Bronchial epithelial cell (primary cell): Measurements from ENCODE around the gene SERGEF. TPM values are rescaled to one million over a fixed set of nuclear protein-coding genes. Genes with fewer than 3 reads are reported as not detected.

ENCODE experiments used
- DNase-seq: peaks from one replicate; pipeline ENCODE4 v3.0.0-alpha.2; 2010; ENCODE audit warnings: low read depth
- FAIRE-seq: peaks from 2 replicates; lab custom pipeline; 2011; peaks lifted over from hg19 to GRCh38; lab: Jason Lieb, UNC
- H3K27me3 ChIP-seq: 2 replicates; pipeline ENCODE4 v1.5.1; 2011; ENCODE audit warnings: low read length; ENCODE audit not compliant: control insufficient read depth, insufficient read depth
- H3K36me3 ChIP-seq: 2 replicates; pipeline ENCODE4 v1.5.1; 2011; ENCODE audit warnings: low read length; ENCODE audit not compliant: control insufficient read depth, insufficient read depth
- H3K4me3 ChIP-seq: 2 replicates; pipeline ENCODE4 v1.5.1; 2011; ENCODE audit warnings: mild to moderate bottlenecking, low read depth, low read length, control low read depth
- CTCF ChIP-seq: IDR thresholded peaks from 2 replicates; pipeline ENCODE4 v1.5.1; 2011; ENCODE audit warnings: mild to moderate bottlenecking, moderate library complexity, low read length, control low read depth, inconsistent platforms; ENCODE audit not compliant: insufficient read depth, severe bottlenecking
- total RNA-seq: library from RNA; depleted of rRNA; stranded (reverse); fragments of >200 nt; gene quantifications from 2 replicates; pipeline ENCODE4 v1.2.1, GENCODE V29; 2014

The SERGEF gene
- total RNA-seq, 1 donor from 2014 or later = 29.2 TPM

DNA sequence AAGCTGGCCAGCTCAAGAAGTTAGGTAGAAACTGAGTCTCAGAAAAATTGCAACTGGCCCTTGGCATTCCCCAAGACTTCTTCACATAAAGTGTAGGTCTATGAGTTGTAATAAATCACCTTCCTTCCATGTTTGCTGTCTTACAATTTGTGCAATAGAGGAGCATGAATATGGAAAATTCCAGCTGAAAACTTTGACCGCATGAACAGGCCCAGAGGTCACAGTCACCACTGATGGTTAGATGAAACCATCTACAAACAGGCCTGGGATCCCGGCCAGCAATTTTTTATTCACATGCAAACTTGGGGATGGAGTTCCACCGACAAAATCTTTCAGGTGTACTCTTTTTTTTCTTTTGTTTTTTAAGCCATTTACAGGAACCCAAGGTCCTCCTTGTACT lies 88.1 kb downstream of the SERGEF start:
- H3K4me3 ChIP-seq = no peak overlapping the region
- FAIRE-seq = no peak

GRCh38 chr11:17923217-17923616 lies 89.6 kb downstream of the SERGEF start:
- no peaks in the 10 kb centered on the region for H3K36me3 ChIP-seq
- TF ChIP-seq CTCF = no peak
- FAIRE-seq (no peak), DNase-seq (no peak)
- H3K4me3 ChIP-seq = no peak overlapping the region
- no peaks in the 10 kb centered on the region for H3K27me3 ChIP-seq

More for the DNA sequence above, 88.1 kb downstream of the SERGEF start:
- H3K27me3 ChIP-seq = no peaks in the 10 kb centered on the region
- no peaks in the 10 kb centered on the region for H3K36me3 ChIP-seq
- DNase-seq = no peak
- no peak for TF ChIP-seq CTCF

- no peak for TF ChIP-seq CTCF
- H3K4me3 ChIP-seq = no peak overlapping the region
- H3K36me3 ChIP-seq = no peaks in the 10 kb centered on the region
- FAIRE-seq = no peak
- DNase-seq = no peak
- H3K27me3 ChIP-seq = no peaks in the 10 kb centered on the region
These were observed 90.4 kb downstream of the SERGEF start for GRCh38 chr11:17922416-17922788.

DNA sequence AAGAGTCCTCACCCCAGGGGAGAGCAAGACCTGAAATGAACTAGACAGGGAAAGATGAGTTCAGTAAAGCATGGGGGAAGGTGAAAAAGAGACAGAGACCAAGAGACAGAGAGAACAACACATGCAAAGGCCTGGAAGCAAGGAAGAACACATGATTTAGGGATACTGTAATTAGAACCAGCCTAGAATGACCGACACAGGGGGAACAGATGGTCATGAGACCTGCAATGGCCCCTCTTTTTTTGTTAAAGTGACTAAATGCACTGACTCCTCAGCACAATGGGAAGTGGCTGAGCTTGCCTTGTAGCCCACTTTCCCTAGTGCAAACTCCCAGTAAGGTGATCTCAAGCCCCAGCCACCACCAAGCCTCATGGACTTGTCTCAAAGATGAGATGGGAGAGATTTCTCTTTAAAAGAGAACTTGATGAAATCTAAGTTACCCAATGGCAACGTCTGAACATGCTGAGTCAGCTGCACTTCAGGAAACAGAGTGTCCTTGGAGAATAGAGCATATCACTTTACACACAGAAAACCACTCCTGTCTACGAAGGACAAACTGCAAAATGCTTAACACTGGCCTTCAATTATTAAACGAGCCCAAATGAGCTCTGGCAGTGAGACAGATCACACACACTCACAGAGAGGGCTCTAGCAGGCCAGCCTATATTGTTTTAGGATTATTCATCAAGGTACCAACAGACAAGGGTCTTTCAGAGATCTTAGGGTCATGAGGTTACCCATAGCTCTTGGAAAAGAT lies 91.0 kb downstream of the SERGEF start:
- FAIRE-seq = no peak
- DNase-seq = peak; percentile 36
- H3K36me3 ChIP-seq = no peaks in the 10 kb centered on the region
- TF ChIP-seq CTCF = no peak
- H3K27me3 ChIP-seq = no peaks in the 10 kb centered on the region
- no peak overlapping the region for H3K4me3 ChIP-seq

- Histone ChIP-seq H3K36me3 (no peaks in the 10 kb centered on the region), H3K4me3 (no peak overlapping the region), H3K27me3 (no peaks in the 10 kb centered on the region)
- TF ChIP-seq CTCF = no peak
- DNase-seq = no peak
- peak; percentile 52 for FAIRE-seq
These were observed 94.7 kb downstream of the SERGEF start for GRCh38 chr11:17918049-17918605.
